HG02885 (cell line): Measurements from ENCODE around the gene SPATA16.

Experiments
- ATAC-seq: cut with Tn5 transposase; IDR thresholded peaks from one replicate; pipeline ENCODE4 v1.9.1; 2021; ENCODE audit warnings: mild to moderate bottlenecking; ENCODE audit not compliant: unreplicated experiment, poor library complexity

Gene SPATA16

GRCh38 chr3:172846706-172847105 lies 294.3 kb downstream of the SPATA16 start:
- ATAC-seq: no peak

DNA sequence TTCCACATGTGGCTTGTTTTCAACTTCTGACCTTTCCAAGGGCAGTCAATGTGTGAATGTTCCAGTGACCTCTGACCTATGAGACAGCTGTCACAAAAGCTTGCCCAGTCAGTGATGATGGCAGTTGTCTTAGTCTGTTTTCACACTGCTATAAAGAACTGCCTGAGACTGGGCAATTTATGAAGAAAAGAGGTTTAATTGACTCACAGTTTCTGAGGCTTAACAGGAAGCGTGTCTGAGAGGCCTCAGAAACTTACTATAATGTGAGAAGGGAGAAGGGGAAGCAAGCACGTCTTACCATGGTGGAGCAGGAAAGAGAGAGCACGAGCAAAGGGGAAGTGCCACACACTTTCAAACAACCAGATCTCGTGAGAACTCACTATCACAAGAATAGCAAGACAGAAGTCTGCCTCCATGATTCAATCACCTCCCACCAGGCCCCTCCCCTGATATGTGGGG lies 294.9 kb downstream of the SPATA16 start:
- ATAC-seq: peak; percentile 75

DNA sequence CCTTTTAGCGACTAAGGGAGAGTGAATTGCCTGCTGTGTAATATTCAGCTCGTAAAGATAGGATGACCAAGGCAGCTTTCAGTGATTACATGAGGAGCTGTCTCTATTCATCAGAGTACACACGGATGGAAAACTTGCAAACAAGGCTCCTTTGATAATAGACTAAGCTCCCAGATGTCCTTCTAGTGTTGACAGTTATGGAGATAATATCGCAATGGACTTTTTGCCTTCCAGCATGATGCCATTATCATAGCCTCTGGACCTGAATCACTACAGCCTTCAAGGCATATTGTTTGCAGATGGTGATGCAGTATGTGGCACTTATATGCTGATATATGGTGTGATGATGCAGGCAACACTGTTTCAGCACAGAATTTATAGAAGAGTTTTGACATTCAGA lies 296.6 kb downstream of the SPATA16 start:
- no peak for ATAC-seq

DNA sequence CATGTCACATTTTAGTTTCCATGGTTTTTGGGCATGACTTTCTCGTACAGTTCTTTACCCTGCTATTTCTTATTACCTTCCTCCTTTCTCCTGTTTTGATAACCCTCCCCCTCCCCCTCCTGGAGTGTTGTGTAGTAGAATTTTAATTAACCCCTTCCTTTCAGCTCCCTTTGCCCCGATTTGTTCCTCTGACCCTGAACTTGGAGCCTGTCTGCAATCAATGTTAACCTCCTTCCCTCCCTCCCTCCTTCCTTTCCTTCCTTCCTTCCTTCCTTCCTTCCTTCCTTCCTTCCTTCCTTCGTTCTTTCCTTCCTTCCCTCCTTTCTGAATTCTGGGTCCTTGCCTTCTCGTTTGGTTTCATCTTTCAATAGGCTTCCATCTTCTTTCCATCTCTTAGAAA lies 300.1 kb downstream of the SPATA16 start:
- no peak for ATAC-seq

DNA sequence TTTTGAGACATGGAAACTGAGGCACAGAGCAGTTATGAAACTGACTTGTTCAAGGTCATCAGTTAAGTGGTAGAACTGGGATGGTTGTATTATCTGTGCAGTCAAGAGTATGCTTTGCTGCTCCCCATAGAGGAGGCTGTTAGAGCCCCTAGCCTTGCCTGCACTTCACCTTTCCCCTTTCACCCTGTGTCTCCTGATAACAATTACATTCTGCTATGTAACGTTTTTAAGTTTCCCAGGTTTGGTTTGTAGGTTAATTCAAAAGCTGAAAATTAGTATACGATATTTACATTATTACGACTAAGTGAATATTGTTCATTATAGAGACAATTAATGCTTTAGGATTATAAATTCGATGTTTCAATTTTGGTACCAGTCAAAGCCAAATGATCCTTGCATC lies 300.6 kb downstream of the SPATA16 start:
- no peak for ATAC-seq

DNA sequence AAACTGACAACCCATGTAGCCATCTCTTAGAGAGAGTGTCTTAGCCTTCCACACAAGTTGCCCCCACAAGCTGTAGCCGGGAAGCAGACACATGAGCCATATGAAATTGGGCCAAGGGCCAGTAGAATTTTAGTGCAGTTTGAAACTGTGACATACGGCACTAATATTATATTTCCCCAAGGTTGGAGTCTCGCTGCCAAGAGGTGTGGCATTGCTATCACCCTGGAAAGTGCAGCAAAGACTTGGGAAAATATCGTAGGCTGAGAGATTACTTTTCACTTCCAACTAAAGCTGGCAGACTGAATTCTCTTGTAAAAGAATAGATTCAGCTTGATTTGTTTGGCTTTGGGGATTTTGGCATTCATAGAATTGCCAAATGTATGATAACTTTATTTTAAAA lies 301.4 kb downstream of the SPATA16 start:
- no peak for ATAC-seq
